Smooth muscle cell (in vitro differentiated cells): ENCODE results near the gene TMEM218. TPM values are rescaled to one million over a fixed set of nuclear protein-coding genes. Genes with fewer than 3 reads are reported as not detected.

Source experiments
- DNase-seq: peaks from one replicate; lab custom pipeline; 2025; ENCODE audit not compliant: unreplicated experiment; lab: John Stamatoyannopoulos, UW
- H2AFZ ChIP-seq: fragments of 200-600 bp; sonication (generic); 2 replicates; pipeline ENCODE4 v1.6.0; 2016; ENCODE audit warnings: antibody characterized with exemption, low read depth, mild to moderate bottlenecking
- H3F3A ChIP-seq: fragments of 200-600 bp; sonication (generic); 2 replicates; pipeline ENCODE4 v1.6.0; 2017; ENCODE audit warnings: antibody characterized with exemption, low read depth
- H3K27ac ChIP-seq: fragments of 200-600 bp; sonication (generic); 2 replicates; pipeline ENCODE4 v1.5.1; 2016; ENCODE audit warnings: low read depth, mild to moderate bottlenecking
- H3K27me3 ChIP-seq: fragments of 200-600 bp; sonication (generic); 2 replicates; pipeline ENCODE4 v1.6.1; 2016; ENCODE audit warnings: low read depth, mild to moderate bottlenecking
- H3K36me3 ChIP-seq: fragments of 200-600 bp; sonication (generic); 2 replicates; pipeline ENCODE4 v1.5.1; 2016; ENCODE audit warnings: low read depth
- H3K4me1 ChIP-seq: fragments of 200-600 bp; sonication (generic); 2 replicates; pipeline ENCODE4 v1.5.1; 2016; ENCODE audit warnings: low read depth
- H3K4me2 ChIP-seq: fragments of 200-600 bp; sonication (generic); 2 replicates; pipeline ENCODE4 v1.6.0; 2016; ENCODE audit warnings: mild to moderate bottlenecking
- H3K4me3 ChIP-seq: fragments of 200-600 bp; sonication (generic); 2 replicates; pipeline ENCODE4 v1.5.1; 2016; ENCODE audit warnings: mild to moderate bottlenecking
- H3K79me2 ChIP-seq: fragments of 200-600 bp; sonication (generic); 2 replicates; pipeline ENCODE4 v1.6.0; 2016; ENCODE audit warnings: low read depth, mild to moderate bottlenecking
- H3K9ac ChIP-seq: fragments of 200-600 bp; sonication (generic); 2 replicates; pipeline ENCODE4 v1.6.0; 2016; ENCODE audit warnings: low read depth
- H3K9me3 ChIP-seq: fragments of 200-600 bp; sonication (generic); replicated peaks from 2 replicates; pipeline ENCODE4 v1.5.1; 2016; ENCODE audit warnings: low read depth
- H4K20me1 ChIP-seq: fragments of 200-600 bp; sonication (generic); 2 replicates; pipeline ENCODE4 v1.6.0; 2016; ENCODE audit warnings: low read depth
- CTCF ChIP-seq: fragments of 200-600 bp; sonication (generic); IDR thresholded peaks from 2 replicates; pipeline ENCODE4 v1.5.1; 2017; ENCODE audit warnings: borderline replicate concordance, mild to moderate bottlenecking, antibody characterized with exemption; ENCODE audit not compliant: insufficient read depth, poor library complexity, severe bottlenecking
- WGBS: methylation state at CpG from one replicate; pipeline ENCODE4 v1.1.7; 2016; ENCODE audit warnings: low lambda C conversion rate; 5-methylcytosine and 5-hydroxymethylcytosine counted together
- polyA plus RNA-seq: library from polyadenylated mRNA; unstranded; fragments of >200 nt; fragmentation: Nextera tagmentation; extraction: Ambion mirVana; gene quantifications from 2 replicates; pipeline ENCODE4 v1.2.1, GENCODE V29; 2016
- total RNA-seq: library from RNA; depleted of rRNA; stranded (reverse); fragments of >200 nt; gene quantifications from 2 replicates; pipeline ENCODE4 v1.2.3, GENCODE V29; 2014

The TMEM218 gene
- total and polyA plus RNA-seq, 2 experiments from 2014 or later, result 22.1 to 30.7 TPM

- no peaks in the 10 kb centered on the region for H4K20me1 ChIP-seq
- no peak overlapping the region for H3K4me2 ChIP-seq
- no peaks in the 10 kb centered on the region for H3K27me3 ChIP-seq
- no peak for DNase-seq
- no peaks in the 10 kb centered on the region for H3K9me3 ChIP-seq
- H3K79me2 ChIP-seq, result no peaks in the 10 kb centered on the region
- no peak overlapping the region for H2AFZ ChIP-seq
- no peak overlapping the region for H3K9ac ChIP-seq
- 85% methylated on average over 20 of the region's 20 CpGs for WGBS
- H3K4me1 ChIP-seq, result no peaks in the 10 kb centered on the region
- H3K27ac ChIP-seq, result no peak overlapping the region
- no peaks in the 10 kb centered on the region for H3F3A ChIP-seq
- no peak overlapping the region for H3K4me3 ChIP-seq
- no peaks in the 10 kb centered on the region for H3K36me3 ChIP-seq
- TF ChIP-seq CTCF, result no peak
Measured at GRCh38 chr11:125085301-125086081, 25.9 kb downstream of the TMEM218 start.

- Histone ChIP-seq H3F3A (no peaks in the 10 kb centered on the region), H3K36me3 (no peaks in the 10 kb centered on the region), H3K9ac (no peak overlapping the region), H3K79me2 (no peaks in the 10 kb centered on the region), H3K4me2 (no peak overlapping the region), H2AFZ (no peak overlapping the region), H3K4me1 (no peaks in the 10 kb centered on the region), H3K27me3 (no peaks in the 10 kb centered on the region), H4K20me1 (no peaks in the 10 kb centered on the region), H3K9me3 (no peaks in the 10 kb centered on the region), H3K27ac (no peak overlapping the region), H3K4me3 (no peak overlapping the region)
- WGBS, result 93% methylated on average over 7 of the region's 8 CpGs
- TF ChIP-seq CTCF, result no peak
- no peak for DNase-seq
Measured at GRCh38 chr11:125084761-125085231, 26.6 kb downstream of the TMEM218 start.

GRCh38 chr11:125084057-125084416, 27.4 kb downstream of the TMEM218 start:
- H3K4me2 ChIP-seq, result no peak overlapping the region
- DNase-seq, result no peak
- H3K79me2 ChIP-seq, result no peaks in the 10 kb centered on the region
- no peaks in the 10 kb centered on the region for H3K4me1 ChIP-seq
- H3K4me3 ChIP-seq, result no peak overlapping the region
- TF ChIP-seq CTCF, result no peak
- no peak overlapping the region for H3K27ac ChIP-seq
- no peaks in the 10 kb centered on the region for H3K36me3 ChIP-seq
- no peak overlapping the region for H3K9ac ChIP-seq
- no peaks in the 10 kb centered on the region for H3K27me3 ChIP-seq
- H2AFZ ChIP-seq, result no peak overlapping the region
- no peaks in the 10 kb centered on the region for H3F3A ChIP-seq
- WGBS, result 96% methylated on average over 11 of the region's 11 CpGs
- H3K9me3 ChIP-seq, result no peaks in the 10 kb centered on the region
- H4K20me1 ChIP-seq, result no peaks in the 10 kb centered on the region
